ENCODE data around the gene ELOB. TPM values are rescaled to one million over a fixed set of nuclear protein-coding genes. Genes with fewer than 3 reads are reported as not detected.

Gene ELOB
- total RNA-seq, 1 experiment from 2014 or later: 319 TPM

DNA sequence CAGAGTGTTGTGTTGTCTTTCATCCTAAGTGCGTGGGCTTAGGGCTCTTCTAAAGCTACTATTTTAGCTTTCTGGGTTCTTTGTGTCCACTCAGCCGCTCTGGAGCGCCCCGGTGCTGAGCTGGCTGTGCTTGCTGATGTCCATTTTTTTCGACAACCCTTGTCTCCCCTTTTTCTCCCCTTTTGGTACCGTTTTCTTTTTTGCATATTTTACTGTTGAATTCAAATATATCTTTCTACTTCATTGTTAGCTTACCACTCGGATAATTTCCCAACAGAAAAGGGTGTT, 23.4 kb downstream of the ELOB start:
- Mint-ChIP-seq H3K27me3 (ENCODE audit: low read depth) (peaks cover 2% of the 10 kb centered on the region; the same call in 1 of the 2 replicates), H3K4me3 (peak overlapping the region; percentile 90 to 94), H3K9me3 (peaks cover 0 to 3% of the 10 kb centered on the region in 2 experiments; a peak in 2 of 5 replicates), H3K27ac (peak overlapping the region; percentile 88 to 97 (median 91)), H3K36me3 (ENCODE audit: insufficient read depth in 1 of 3, low read depth in 3 of 3) (peaks cover 58 to 66% (median 65%) of the 10 kb centered on the region in 3 experiments), H3K4me1 (peaks cover 38 to 43% of the 10 kb centered on the region in 2 experiments)
- Histone ChIP-seq H3K4ac (ENCODE audit: low read depth, low read length) (no peak overlapping the region), H3K79me2 (ENCODE audit: insufficient read depth, low read length) (peaks cover 48% of the 10 kb centered on the region), H2BK5ac (ENCODE audit: insufficient read length, low read length) (no peak overlapping the region), H2BK12ac (ENCODE audit: insufficient read length, low read depth, low read length) (no peak overlapping the region), H3T11ph (ENCODE audit: low read length) (no peak overlapping the region), H3K18ac (ENCODE audit: insufficient read length, low read depth, low read length) (no peak overlapping the region), H4K8ac (replicated peaks; ENCODE audit: insufficient read length, low read depth, low read length) (no peak overlapping the region), H3K27ac (ENCODE audit: insufficient read length, low read depth, low read length) (no peak overlapping the region), H3K79me1 (ENCODE audit: insufficient read depth, low read depth, low read length, poor library complexity, severe bottlenecking) (peaks cover 13% of the 10 kb centered on the region), H3K23me2 (ENCODE audit: insufficient read length, low read depth, low read length, poor library complexity, severe bottlenecking) (peaks cover 8% of the 10 kb centered on the region), H3K9me3 (ENCODE audit: control insufficient read depth, low read depth, low read length) (no peaks in the 10 kb centered on the region), H3K4me2 (ENCODE audit: insufficient read depth, insufficient read length, low read length) (peak overlapping the region; percentile 71), H2BK120ac (ENCODE audit: low read depth, low read length, poor library complexity, severe bottlenecking) (no peak overlapping the region), H2BK15ac (ENCODE audit: low read depth, low read length) (no peak overlapping the region), H3K14ac (ENCODE audit: insufficient read depth, low read length) (no peak overlapping the region; the same call in 1 of the 2 replicates), H4K91ac (ENCODE audit: insufficient read length, low read depth, low read length) (no peak overlapping the region), H3K27me3 (ENCODE audit: insufficient read depth, low read length) (no peaks in the 10 kb centered on the region), H4K5ac (ENCODE audit: insufficient read length, low read depth, low read length) (no peak overlapping the region), H2BK20ac (ENCODE audit: low read depth, low read length, poor library complexity, severe bottlenecking) (no peak overlapping the region), H4K20me1 (ENCODE audit: control insufficient read depth, insufficient read depth, insufficient read length) (no peaks in the 10 kb centered on the region), H3K56ac (ENCODE audit: insufficient read length, low read depth, low read length) (no peak overlapping the region), H2AK5ac (ENCODE audit: insufficient read length, low read length) (no peak overlapping the region), H3K4me1 (ENCODE audit: insufficient read depth, low read length) (peaks cover 3% of the 10 kb centered on the region; the same call in 1 of the 2 replicates), H3K9ac (ENCODE audit: extremely low read depth, insufficient read length, low read length) (peak overlapping the region; percentile 84), H2AFZ (ENCODE audit: low read length) (no peak overlapping the region), H3K23ac (ENCODE audit: insufficient read length, low read depth, low read length) (no peak overlapping the region)
- TF ChIP-seq, protein P1, sequence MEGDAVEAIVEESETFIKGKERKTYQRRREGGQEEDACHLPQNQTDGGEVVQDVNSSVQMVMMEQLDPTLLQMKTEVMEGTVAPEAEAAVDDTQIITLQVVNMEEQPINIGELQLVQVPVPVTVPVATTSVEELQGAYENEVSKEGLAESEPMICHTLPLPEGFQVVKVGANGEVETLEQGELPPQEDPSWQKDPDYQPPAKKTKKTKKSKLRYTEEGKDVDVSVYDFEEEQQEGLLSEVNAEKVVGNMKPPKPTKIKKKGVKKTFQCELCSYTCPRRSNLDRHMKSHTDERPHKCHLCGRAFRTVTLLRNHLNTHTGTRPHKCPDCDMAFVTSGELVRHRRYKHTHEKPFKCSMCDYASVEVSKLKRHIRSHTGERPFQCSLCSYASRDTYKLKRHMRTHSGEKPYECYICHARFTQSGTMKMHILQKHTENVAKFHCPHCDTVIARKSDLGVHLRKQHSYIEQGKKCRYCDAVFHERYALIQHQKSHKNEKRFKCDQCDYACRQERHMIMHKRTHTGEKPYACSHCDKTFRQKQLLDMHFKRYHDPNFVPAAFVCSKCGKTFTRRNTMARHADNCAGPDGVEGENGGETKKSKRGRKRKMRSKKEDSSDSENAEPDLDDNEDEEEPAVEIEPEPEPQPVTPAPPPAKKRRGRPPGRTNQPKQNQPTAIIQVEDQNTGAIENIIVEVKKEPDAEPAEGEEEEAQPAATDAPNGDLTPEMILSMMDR (conservative IDR thresholded peaks at IDR 0.05): no peak
- WGBS (ENCODE audit: extremely low coverage, insufficient read length, low lambda C conversion rate): no CpG with 5 or more reads among the region's 7 CpGs
- DNase-seq: no peak
